WTC11 (cell line): Measurements from ENCODE around the gene OLFM1.

Source experiments
- IRF2 ChIP-seq: sonication (generic); formaldehyde crosslinking; IDR thresholded peaks from 2 replicates; pipeline ENCODE4 v1.8.0; 2022; ENCODE audit warnings: low read depth, missing genetic modification reagents, borderline replicate concordance
- MYBL2 ChIP-seq: sonication (generic); formaldehyde crosslinking; IDR thresholded peaks from 2 replicates; pipeline ENCODE4 v1.8.1; 2023; ENCODE audit warnings: mild to moderate bottlenecking, moderate library complexity, missing genetic modification reagents
- RORB ChIP-seq: fragments of 250-450 bp; sonication (Bioruptor Pico); IDR thresholded peaks from 2 replicates; pipeline ENCODE4 v1.9.0; 2021; ENCODE audit warnings: mild to moderate bottlenecking
- TF ChIP-seq, protein P1 (sequence below): fragments of 200-600 bp; IDR thresholded peaks from 2 replicates; pipeline ENCODE4 v1.8.0; 2022; ENCODE audit warnings: antibody characterized with exemption
- TF ChIP-seq, protein P2 (sequence below): sonication (generic); formaldehyde crosslinking; IDR thresholded peaks from 2 replicates; pipeline ENCODE4 v1.8.1; 2023; ENCODE audit warnings: mild to moderate bottlenecking, missing genetic modification reagents, moderate library complexity
- TF ChIP-seq, protein P3 (sequence below): sonication (generic); formaldehyde crosslinking; IDR thresholded peaks from 2 replicates; pipeline ENCODE4 v1.8.1; 2022; ENCODE audit warnings: low read depth, missing genetic modification reagents, borderline replicate concordance

DNA sequence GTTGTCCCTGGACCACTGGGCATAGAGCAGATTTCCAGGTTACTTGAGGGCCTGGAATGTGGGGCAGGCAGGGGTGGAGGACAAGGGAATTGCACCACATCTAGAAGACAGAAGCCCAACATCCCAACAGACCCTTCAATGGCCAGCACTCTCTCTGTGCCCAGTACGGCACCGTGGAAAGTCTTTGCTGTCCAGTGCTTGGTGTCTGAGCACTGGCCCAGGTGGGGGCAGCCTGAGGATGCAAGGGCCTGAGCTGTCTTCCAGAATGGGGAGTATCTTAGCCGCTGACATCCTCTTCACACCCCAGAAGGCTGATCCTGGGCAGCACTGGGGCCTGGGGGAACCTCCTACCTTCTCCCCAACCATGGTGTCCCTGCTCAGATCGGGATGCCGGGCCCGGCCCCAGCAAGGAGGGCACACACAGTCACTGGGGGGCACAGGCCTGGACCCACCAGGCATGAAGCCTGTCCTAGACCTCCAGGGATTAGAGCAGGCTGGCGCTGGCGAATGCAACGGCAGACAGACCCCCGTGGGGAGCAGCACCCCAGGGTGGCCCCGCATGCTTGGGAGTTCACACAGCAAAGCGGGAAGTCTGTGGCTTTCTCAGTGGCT, 40.6 kb upstream of the OLFM1 start:
- TF ChIP-seq, protein P1, sequence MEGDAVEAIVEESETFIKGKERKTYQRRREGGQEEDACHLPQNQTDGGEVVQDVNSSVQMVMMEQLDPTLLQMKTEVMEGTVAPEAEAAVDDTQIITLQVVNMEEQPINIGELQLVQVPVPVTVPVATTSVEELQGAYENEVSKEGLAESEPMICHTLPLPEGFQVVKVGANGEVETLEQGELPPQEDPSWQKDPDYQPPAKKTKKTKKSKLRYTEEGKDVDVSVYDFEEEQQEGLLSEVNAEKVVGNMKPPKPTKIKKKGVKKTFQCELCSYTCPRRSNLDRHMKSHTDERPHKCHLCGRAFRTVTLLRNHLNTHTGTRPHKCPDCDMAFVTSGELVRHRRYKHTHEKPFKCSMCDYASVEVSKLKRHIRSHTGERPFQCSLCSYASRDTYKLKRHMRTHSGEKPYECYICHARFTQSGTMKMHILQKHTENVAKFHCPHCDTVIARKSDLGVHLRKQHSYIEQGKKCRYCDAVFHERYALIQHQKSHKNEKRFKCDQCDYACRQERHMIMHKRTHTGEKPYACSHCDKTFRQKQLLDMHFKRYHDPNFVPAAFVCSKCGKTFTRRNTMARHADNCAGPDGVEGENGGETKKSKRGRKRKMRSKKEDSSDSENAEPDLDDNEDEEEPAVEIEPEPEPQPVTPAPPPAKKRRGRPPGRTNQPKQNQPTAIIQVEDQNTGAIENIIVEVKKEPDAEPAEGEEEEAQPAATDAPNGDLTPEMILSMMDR = no peak
- no peak for TF ChIP-seq IRF2 (CRISPR knock-in tag)
- TF ChIP-seq RORB (CRISPR knock-in tag) = no peak
- TF ChIP-seq, protein P2, sequence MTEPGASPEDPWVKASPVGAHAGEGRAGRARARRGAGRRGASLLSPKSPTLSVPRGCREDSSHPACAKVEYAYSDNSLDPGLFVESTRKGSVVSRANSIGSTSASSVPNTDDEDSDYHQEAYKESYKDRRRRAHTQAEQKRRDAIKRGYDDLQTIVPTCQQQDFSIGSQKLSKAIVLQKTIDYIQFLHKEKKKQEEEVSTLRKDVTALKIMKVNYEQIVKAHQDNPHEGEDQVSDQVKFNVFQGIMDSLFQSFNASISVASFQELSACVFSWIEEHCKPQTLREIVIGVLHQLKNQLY (CRISPR knock-in tag) = no peak
- no peak for TF ChIP-seq MYBL2 (CRISPR knock-in tag)
- TF ChIP-seq, protein P3, sequence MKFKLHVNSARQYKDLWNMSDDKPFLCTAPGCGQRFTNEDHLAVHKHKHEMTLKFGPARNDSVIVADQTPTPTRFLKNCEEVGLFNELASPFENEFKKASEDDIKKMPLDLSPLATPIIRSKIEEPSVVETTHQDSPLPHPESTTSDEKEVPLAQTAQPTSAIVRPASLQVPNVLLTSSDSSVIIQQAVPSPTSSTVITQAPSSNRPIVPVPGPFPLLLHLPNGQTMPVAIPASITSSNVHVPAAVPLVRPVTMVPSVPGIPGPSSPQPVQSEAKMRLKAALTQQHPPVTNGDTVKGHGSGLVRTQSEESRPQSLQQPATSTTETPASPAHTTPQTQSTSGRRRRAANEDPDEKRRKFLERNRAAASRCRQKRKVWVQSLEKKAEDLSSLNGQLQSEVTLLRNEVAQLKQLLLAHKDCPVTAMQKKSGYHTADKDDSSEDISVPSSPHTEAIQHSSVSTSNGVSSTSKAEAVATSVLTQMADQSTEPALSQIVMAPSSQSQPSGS (CRISPR knock-in tag) = no peak
